Measurements from ENCODE around the gene OR5A2. TPM values are rescaled to one million over a fixed set of nuclear protein-coding genes. Genes with fewer than 3 reads are reported as not detected.

Gene OR5A2
- total and polyA plus RNA-seq, 10 of the 15 experiments (the other 5 are each of a cell fraction or from before 2014, with no cell fraction given) = not detected

DNA sequence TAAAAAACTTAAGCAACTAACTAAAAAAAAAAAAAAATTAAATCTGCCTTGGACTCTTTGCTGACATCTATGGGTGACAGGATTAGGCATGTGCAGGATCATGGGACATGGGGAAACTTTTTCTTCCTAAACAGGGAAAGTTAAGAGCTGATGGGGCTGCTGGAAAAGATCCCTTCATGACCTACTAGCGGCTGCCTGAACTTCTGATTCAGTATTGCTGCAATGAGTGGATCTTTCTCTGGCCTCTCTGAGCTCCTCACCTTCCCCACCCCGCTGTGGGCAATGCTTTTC lies 25.0 kb downstream of the OR5A2 start:
- RAD21 ChIA-PET (ENCODE audit: unreplicated experiment) = no interaction called here
- no peak overlapping the region for H2AFZ ChIP-seq (ENCODE audit: control insufficient read depth, low read depth, low read length)
- CTCF ChIA-PET = interaction anchor here (1.1 to 1.6 kb wide), 2 partner anchors 15 to 243 kb away, joined by 3 to 4 read pairs; no protein-coding TSS in a partner anchor
- intact Hi-C loops (cut with micrococcal nuclease; ENCODE audit: unreplicated experiment) (no loop called here), in situ Hi-C loops (cut with MboI) (no loop called here)
- ATAC-seq (no peak), DNase-seq (ENCODE audit: low read depth, low spot score) (no peak), FAIRE-seq (no peak)
- no TSS peak for BruUV-seq (replicated peaks)
- no peaks in the 10 kb centered on the region for H4K20me1 ChIP-seq (ENCODE audit: control insufficient read depth, insufficient read depth)
- no peak overlapping the region for H3K27ac ChIP-seq (ENCODE audit: control insufficient read depth, insufficient read depth)
- H3K27me3 ChIP-seq (replicated peaks in 1 of 2; ENCODE audit: control insufficient read depth in 2 of 2, insufficient read depth in 2 of 2, low read length in 1 of 2) = no peaks in the 10 kb centered on the region
- TF ChIP-seq BACH1 (IDR thresholded peaks at IDR 0.05; ENCODE audit: borderline replicate concordance) = no peak
- TF ChIP-seq IKZF1 (conservative IDR thresholded peaks at IDR 0.05) = no peak
- no peak for TF ChIP-seq HDAC6 (IDR thresholded peaks at IDR 0.05; ENCODE audit: unreplicated experiment)
- TF ChIP-seq, protein P1, sequence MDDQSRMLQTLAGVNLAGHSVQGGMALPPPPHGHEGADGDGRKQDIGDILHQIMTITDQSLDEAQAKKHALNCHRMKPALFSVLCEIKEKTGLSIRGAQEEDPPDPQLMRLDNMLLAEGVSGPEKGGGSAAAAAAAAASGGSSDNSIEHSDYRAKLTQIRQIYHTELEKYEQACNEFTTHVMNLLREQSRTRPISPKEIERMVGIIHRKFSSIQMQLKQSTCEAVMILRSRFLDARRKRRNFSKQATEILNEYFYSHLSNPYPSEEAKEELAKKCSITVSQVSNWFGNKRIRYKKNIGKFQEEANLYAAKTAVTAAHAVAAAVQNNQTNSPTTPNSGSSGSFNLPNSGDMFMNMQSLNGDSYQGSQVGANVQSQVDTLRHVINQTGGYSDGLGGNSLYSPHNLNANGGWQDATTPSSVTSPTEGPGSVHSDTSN (IDR thresholded peaks at IDR 0.05; ENCODE audit: insufficient replicate concordance, low read depth, low read length) = no peak
- no peak for TF ChIP-seq MYC (IDR thresholded peaks at IDR 0.05; ENCODE audit: insufficient read depth, insufficient read length, insufficient replicate concordance, low read length, severe bottlenecking)
- TF ChIP-seq, protein P2, sequence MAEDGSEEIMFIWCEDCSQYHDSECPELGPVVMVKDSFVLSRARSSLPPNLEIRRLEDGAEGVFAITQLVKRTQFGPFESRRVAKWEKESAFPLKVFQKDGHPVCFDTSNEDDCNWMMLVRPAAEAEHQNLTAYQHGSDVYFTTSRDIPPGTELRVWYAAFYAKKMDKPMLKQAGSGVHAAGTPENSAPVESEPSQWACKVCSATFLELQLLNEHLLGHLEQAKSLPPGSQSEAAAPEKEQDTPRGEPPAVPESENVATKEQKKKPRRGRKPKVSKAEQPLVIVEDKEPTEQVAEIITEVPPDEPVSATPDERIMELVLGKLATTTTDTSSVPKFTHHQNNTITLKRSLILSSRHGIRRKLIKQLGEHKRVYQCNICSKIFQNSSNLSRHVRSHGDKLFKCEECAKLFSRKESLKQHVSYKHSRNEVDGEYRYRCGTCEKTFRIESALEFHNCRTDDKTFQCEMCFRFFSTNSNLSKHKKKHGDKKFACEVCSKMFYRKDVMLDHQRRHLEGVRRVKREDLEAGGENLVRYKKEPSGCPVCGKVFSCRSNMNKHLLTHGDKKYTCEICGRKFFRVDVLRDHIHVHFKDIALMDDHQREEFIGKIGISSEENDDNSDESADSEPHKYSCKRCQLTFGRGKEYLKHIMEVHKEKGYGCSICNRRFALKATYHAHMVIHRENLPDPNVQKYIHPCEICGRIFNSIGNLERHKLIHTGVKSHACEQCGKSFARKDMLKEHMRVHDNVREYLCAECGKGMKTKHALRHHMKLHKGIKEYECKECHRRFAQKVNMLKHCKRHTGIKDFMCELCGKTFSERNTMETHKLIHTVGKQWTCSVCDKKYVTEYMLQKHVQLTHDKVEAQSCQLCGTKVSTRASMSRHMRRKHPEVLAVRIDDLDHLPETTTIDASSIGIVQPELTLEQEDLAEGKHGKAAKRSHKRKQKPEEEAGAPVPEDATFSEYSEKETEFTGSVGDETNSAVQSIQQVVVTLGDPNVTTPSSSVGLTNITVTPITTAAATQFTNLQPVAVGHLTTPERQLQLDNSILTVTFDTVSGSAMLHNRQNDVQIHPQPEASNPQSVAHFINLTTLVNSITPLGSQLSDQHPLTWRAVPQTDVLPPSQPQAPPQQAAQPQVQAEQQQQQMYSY (CRISPR knock-in tag; IDR thresholded peaks at IDR 0.05) = no peak
- TF ChIP-seq HDAC2 (IDR thresholded peaks at IDR 0.05) = no peak
- TF ChIP-seq, protein P3, sequence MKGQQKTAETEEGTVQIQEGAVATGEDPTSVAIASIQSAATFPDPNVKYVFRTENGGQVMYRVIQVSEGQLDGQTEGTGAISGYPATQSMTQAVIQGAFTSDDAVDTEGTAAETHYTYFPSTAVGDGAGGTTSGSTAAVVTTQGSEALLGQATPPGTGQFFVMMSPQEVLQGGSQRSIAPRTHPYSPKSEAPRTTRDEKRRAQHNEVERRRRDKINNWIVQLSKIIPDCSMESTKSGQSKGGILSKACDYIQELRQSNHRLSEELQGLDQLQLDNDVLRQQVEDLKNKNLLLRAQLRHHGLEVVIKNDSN (IDR thresholded peaks at IDR 0.05; ENCODE audit: borderline replicate concordance, extremely low read length, insufficient read depth, low read depth, low read length) = no peak
- TF ChIP-seq EP300 (IDR thresholded peaks at IDR 0.05; ENCODE audit: borderline replicate concordance in 1 of 2, control insufficient read depth in 1 of 2, low read depth in 2 of 2, low read length in 2 of 2) = no peak
- TF ChIP-seq, protein P4, sequence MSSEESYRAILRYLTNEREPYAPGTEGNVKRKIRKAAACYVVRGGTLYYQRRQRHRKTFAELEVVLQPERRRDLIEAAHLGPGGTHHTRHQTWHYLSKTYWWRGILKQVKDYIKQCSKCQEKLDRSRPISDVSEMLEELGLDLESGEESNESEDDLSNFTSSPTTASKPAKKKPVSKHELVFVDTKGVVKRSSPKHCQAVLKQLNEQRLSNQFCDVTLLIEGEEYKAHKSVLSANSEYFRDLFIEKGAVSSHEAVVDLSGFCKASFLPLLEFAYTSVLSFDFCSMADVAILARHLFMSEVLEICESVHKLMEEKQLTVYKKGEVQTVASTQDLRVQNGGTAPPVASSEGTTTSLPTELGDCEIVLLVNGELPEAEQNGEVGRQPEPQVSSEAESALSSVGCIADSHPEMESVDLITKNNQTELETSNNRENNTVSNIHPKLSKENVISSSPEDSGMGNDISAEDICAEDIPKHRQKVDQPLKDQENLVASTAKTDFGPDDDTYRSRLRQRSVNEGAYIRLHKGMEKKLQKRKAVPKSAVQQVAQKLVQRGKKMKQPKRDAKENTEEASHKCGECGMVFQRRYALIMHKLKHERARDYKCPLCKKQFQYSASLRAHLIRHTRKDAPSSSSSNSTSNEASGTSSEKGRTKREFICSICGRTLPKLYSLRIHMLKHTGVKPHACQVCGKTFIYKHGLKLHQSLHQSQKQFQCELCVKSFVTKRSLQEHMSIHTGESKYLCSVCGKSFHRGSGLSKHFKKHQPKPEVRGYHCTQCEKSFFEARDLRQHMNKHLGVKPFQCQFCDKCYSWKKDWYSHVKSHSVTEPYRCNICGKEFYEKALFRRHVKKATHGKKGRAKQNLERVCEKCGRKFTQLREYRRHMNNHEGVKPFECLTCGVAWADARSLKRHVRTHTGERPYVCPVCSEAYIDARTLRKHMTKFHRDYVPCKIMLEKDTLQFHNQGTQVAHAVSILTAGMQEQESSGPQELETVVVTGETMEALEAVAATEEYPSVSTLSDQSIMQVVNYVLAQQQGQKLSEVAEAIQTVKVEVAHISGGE (CRISPR knock-in tag; IDR thresholded peaks at IDR 0.05) = no peak
- no peak for TF ChIP-seq SUPT20H (IDR thresholded peaks at IDR 0.05; ENCODE audit: borderline replicate concordance, control insufficient read depth, low read depth, low read length)
- no peak for TF ChIP-seq RAD51 (IDR thresholded peaks at IDR 0.05)
- TF ChIP-seq RBBP5 (conservative IDR thresholded peaks at IDR 0.05) = no peak
- no peak for TF ChIP-seq CHD2 (IDR thresholded peaks at IDR 0.05; ENCODE audit: borderline replicate concordance, low read depth, low read length)
- TF ChIP-seq SIX5 (IDR thresholded peaks at IDR 0.05; ENCODE audit: low read depth, low read length, severe bottlenecking) = no peak
- no peak for TF ChIP-seq CBX3 (IDR thresholded peaks at IDR 0.05; ENCODE audit: borderline replicate concordance, low read depth)
- no peaks in the 10 kb centered on the region for H3K4me1 ChIP-seq (ENCODE audit: control insufficient read depth, insufficient read depth, low read length)
- no peaks in the 10 kb centered on the region for H3K36me3 ChIP-seq (ENCODE audit: control insufficient read depth in 2 of 2, insufficient read depth in 2 of 2, low read length in 1 of 2)
- 0% methylated on average over 2 of the region's 2 CpGs for WGBS (ENCODE audit: insufficient coverage, insufficient replicate concordance, low lambda C conversion rate, missing lambda C conversion rate)
- POLR2A ChIA-PET = no interaction called here
- SMC1A ChIA-PET (ENCODE audit: uncharacterized antibody, unreplicated experiment) = no interaction called here
- no peak overlapping the region for H3K4me3 ChIP-seq
- no peaks in the 10 kb centered on the region for H3K79me2 ChIP-seq (ENCODE audit: control insufficient read depth, insufficient read depth, low read length)
- H3K9ac ChIP-seq (ENCODE audit: control insufficient read depth, insufficient read depth, low read length) = no peak overlapping the region
- H3K4me2 ChIP-seq (ENCODE audit: control insufficient read depth, insufficient read depth) = no peak overlapping the region
- peaks cover 2% of the 10 kb centered on the region; the same call in 1 of the 3 replicates for H3K9me3 ChIP-seq (replicated peaks; ENCODE audit: control insufficient read depth, insufficient read depth, low read length)

All from GM12878 (cell line).